ENCODE measurements around the gene IRAK1BP1.
A peak's percentile ranks its signal among the peaks of the same experiment; 100 is the strongest.
"Not testable (repeated sequence)": the region's sequence is repeated elsewhere in the genome, so short reads cannot be mapped to it uniquely, and the experiment has no call there.

Gene IRAK1BP1, protein sequence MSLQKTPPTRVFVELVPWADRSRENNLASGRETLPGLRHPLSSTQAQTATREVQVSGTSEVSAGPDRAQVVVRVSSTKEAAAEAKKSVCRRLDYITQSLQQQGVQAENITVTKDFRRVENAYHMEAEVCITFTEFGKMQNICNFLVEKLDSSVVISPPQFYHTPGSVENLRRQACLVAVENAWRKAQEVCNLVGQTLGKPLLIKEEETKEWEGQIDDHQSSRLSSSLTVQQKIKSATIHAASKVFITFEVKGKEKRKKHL

GRCh38 chr6:78867370-78868040 is at the start of gene IRAK1BP1:
Gene IRAK1BP1 (plus strand): TSS chr6:78867551. CDS start chr6:78867577, 26 bp downstream.
- DNase-seq (ENCODE audit: low read depth in 2 of 2), result peak; percentile 50 to 58

GRCh38 chr6:78824045-78824444 is 43.3 kb upstream of the IRAK1BP1 start:
- DNase-seq (ENCODE audit: low read depth in 2 of 2), result no peak

DNA sequence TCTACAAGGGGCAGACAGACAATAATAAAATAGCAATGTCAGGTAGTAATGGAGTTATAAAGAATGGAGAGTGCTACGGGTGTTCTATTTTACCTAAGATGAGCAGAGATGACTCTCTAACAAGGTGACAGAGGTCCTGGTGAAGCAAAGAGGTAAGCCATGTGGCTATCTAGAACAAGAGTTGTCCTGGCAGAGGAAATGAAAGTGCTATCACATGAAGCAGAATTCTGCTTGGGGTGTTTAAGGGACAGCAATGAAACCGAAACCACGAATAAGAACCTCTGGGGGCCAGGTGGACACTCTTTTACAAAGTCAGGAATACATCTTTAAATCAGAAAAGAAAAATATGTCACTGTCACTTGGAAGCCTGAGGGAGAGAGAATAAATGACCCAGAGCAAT is 37.9 kb upstream of the IRAK1BP1 start:
- DNase-seq (ENCODE audit: low read depth in 2 of 2), result no peak

DNA sequence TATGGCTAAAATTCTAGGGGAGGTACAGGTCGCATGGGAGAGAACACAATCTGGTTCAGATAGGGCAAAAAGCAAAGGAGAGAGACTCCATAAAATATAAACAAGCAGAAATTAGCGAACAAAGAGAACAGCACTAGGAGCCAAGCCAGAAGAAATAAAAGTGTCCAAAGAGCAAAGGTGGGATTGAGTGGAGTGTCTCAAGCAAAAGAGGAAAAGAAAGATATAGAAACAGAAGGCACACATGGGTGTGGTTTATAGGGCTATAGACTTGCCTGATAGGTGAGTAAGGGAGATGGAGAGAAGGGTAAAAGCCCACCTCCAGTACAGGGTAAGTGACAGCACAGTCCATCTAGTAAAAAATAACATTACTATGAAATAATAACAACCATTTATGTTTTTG is 36.5 kb upstream of the IRAK1BP1 start:
- no peak for DNase-seq (ENCODE audit: low read depth in 2 of 2)

- no peak for DNase-seq (ENCODE audit: low read depth in 2 of 2)
These were observed 35.9 kb upstream of the IRAK1BP1 start for GRCh38 chr6:78831492-78831891.

GRCh38 chr6:78832091-78832808 is 35.1 kb upstream of the IRAK1BP1 start:
- no peak for DNase-seq (ENCODE audit: low read depth in 2 of 2)

GRCh38 chr6:78835817-78836216 is 31.5 kb upstream of the IRAK1BP1 start:
- DNase-seq (ENCODE audit: low read depth in 2 of 2), result no peak

DNA sequence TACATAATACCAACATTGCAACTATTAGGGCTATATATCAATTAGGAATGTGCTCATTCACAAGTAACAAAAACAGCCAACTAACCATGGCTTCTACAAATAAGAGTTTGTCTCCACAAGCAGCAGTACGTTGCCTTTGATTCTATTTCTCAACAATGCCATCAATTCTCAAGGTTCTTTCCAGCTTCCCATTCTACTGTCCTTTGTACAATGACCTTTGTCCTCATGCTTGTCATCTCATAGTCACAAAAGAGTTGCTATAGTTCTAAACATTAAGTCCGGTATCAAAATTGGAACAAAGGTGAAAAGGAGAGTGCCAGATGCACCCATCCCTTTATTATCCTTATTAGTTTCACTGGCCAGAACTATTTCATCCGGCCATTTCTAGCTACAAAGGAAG is 30.8 kb upstream of the IRAK1BP1 start:
- no peak for DNase-seq (ENCODE audit: low read depth in 2 of 2)

DNA sequence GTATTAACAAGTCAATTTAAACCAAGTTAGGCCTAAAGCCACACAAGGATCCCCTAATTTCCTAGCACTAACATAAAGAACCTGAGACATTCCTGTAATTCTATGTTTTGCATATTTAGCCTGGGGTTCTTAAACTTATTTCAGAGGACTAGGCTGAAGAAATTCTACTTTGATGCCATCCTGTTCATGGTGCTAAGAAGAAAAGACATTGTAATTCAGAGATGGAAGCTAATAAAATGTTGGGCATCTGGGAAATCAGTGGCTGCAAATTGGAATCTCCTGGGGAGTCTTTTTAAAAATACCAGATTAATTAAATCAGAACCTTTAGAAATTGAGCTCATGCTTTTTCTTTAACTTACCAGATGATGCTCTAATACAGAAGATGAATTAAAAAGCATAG is 26.2 kb upstream of the IRAK1BP1 start:
- no peak for DNase-seq (ENCODE audit: low read depth in 2 of 2)

DNA sequence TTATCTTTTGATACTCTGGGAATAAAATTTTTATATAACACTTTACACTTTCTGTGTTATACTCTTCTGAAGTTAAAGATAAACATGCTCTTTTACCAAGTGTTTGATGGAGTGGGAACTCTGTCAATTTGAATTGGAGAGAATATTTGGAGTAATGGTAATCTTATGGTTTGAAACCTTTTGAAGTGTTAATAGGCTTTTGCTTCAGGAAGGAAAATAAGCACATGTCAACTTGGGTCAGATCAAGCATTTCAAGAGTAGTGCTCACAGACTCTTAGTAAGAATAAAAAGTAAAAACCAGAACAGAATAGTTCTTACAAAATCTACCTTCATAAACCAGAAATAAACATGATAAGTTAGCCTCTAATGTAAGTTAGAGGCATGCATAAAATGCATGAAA is 24.4 kb upstream of the IRAK1BP1 start:
- no peak for DNase-seq (ENCODE audit: low read depth in 2 of 2)

DNA sequence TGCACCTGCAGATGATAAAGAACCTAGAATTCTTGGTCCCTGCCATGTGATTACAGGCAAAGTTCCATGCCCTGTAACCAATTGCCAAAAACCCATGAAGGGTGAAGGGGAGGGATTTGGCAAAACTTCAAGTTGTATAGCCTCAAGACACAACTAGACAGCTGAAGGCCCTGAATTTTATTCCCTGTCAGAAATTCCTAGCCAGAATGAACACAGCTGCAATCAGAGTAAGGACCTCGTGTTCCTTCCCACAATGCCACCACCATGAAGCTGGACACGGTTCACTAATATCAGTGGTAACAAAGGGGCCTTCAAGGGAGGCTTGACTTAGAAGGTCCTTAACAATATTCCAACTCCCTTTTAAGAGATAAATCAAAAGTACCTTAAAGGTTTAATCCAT is 22.5 kb upstream of the IRAK1BP1 start:
- DNase-seq (ENCODE audit: low read depth in 2 of 2), result no peak

DNA sequence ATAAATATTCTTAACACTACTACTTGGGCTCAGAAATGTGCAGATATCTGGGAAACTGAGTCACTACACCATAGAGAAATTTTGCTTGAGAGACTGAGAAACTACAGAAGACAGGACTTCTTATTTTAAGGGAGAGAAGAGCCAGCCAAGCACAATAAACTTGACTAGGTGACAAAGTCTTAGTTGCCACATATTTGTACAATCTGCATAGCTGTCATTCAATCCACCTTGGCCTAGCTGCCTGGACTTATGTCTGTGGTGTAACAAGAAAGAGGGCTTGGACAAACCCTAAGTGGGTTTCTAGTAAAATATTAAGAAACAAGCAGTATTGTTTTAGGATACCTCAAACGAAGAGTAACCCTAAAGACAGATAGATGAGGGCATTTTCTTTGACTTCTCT is 21.8 kb upstream of the IRAK1BP1 start:
- no peak for DNase-seq (ENCODE audit: low read depth in 2 of 2)

- no peak for DNase-seq (ENCODE audit: low read depth in 2 of 2)
These were observed 16.7 kb upstream of the IRAK1BP1 start for GRCh38 chr6:78850621-78851020.

DNA sequence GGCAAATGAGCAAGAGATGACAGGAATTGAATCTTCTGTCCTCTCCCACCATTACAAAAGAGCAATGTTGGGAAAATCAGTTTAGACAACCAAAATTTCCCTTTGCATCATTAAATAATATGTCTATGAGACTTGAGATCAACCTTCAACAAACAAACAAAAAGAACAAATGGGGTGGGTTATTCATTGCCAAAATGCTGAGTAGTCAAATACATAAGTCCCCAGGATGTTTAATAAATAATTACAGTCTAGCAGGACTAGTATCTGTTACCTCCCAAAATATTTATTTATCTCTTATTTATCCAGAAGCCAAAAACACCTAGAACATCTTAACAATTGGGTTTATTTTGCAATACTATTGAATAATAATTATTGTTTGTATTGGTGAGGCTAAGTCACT is 16.2 kb upstream of the IRAK1BP1 start:
- DNase-seq (ENCODE audit: low read depth in 2 of 2), result no peak

GRCh38 chr6:78854546-78854945 is 12.8 kb upstream of the IRAK1BP1 start:
- DNase-seq (ENCODE audit: low read depth in 2 of 2), result no peak

GRCh38 chr6:78858339-78858938 is 8.9 kb upstream of the IRAK1BP1 start:
- DNase-seq (ENCODE audit: low read depth in 2 of 2), result not testable (repeated sequence)

GRCh38 chr6:78861509-78861908 is 5.8 kb upstream of the IRAK1BP1 start:
- no peak for DNase-seq (ENCODE audit: low read depth in 2 of 2)

GRCh38 chr6:78863576-78863975 is 3.8 kb upstream of the IRAK1BP1 start:
- no peak for DNase-seq (ENCODE audit: low read depth in 2 of 2)

DNA sequence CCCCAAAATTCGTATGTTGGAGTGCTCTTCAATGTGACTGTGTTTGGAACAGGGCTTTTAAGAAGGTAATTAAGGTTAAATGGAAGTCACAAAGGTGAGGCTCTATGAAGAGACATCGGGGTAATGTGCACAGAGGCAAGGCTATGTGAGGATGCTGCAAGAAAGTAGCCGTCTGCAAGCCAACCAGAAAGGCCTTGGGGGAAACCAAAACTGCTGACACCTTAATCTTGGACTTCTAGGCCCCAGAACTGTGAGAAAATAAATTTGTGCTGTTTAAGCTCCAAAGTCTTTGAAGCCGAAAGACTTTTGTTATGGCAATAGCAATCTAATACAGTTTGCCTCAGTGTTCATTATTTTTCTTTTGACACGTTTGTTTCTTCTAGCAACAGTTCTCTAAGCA is 2.4 kb upstream of the IRAK1BP1 start:
- DNase-seq (ENCODE audit: low read depth in 2 of 2), result no peak

GRCh38 chr6:78867020-78867369 is 356 bp upstream of the IRAK1BP1 start:
- DNase-seq (ENCODE audit: low read depth in 2 of 2), result no peak

DNA sequence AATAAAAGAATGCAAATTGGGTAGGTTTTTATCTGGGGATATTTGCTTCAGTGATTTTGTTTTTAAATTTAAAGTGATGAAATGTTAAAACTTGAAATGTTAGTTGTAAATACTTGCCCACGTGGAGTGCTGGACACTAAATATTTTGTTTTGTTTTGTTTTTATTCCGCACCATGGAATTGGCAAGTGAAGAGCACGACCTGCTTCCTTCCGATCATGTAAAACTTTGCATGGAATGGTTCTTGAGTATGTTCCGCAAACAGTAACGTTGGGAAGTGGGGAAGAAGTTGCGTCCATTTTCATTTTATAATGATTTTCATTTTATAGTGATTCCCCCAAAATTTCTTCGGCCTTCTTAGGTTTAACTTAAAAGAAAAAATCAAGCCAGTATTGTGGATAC is 765 bp downstream of the IRAK1BP1 start:
- no peak for DNase-seq (ENCODE audit: low read depth in 2 of 2)

DNA sequence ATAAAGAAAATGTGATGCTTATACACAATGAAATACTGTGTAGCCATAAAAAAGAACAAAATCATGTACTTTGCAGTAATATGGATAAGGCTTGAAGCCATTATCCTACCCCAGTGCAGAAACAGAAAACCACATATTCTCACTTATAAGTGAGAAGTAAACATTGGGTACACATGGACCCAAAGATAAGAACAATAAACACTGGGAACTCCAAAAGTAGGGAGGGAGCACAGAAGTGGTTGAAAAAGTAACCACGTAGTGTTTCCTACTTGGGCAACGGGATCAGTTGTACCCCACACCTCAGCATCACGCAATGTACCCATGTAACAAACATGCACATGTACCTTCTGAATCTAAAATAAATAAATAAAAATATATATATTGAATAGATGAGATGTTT is 8.2 kb downstream of the IRAK1BP1 start:
- no peak for DNase-seq (ENCODE audit: low read depth in 2 of 2)

DNA sequence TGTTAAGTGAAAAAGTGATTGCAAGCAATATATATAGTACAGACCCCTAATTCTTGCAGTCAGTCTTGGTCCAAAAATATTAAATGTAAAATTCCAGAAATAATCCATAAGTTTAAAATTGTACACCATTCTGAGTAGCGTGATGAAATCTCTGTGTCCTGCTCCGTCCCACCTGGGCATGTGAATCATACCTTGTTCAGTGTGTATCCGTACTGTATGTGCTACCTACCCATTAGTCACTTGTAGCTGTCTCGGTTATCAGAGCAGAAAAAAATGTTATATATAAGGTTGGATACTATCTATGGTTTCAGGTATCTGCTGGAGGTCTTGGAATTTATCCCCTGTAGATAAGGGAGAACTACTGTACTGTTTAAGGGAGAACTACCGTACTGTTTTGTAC is 16.3 kb downstream of the IRAK1BP1 start:
- DNase-seq (ENCODE audit: low read depth in 2 of 2), result no peak
